GM21381 (cell line): ENCODE results near the gene KRTAP4-4.
"Not testable (repeated sequence)": the region's sequence is repeated elsewhere in the genome, so short reads cannot be mapped to it uniquely, and the experiment has no call there.

Experiments used
- ATAC-seq: cut with Tn5 transposase; IDR thresholded peaks from one replicate; pipeline ENCODE4 v1.9.1; 2021; ENCODE audit warnings: mild to moderate bottlenecking, moderate library complexity; ENCODE audit not compliant: unreplicated experiment

Gene KRTAP4-4

DNA sequence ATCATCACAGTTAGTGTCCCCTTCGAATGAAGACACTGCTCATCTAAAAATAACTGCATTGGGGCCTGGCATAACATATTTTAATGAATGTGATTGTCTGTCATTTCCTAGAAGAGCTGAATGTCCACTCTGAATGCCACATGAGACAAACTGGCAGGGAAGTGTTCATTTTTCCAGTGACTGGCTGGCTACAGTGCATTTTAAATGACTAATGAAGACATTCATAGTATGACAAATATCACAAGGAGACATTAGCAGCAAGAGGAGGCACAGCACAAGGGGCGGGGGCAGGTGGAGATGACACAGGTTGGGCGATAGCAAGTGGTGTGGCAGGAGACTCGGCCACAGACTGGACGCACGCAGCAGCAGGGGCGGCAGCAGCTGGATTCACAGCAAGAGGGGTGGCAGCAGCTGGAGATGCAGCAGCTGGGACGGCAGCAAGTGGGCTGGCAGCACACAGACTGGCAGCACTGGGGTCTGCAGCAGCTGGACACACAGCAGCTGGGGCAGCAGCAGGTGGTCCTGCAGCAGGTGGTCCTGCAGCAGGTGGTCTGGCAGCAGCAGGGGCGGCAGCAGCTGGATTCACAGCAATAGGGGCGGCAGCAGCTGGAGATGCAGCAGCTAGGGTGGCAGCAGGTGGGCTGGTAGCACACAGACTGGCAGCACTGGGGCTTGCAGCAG lies 11.4 kb downstream of the KRTAP4-4 start:
- not testable (repeated sequence) for ATAC-seq

DNA sequence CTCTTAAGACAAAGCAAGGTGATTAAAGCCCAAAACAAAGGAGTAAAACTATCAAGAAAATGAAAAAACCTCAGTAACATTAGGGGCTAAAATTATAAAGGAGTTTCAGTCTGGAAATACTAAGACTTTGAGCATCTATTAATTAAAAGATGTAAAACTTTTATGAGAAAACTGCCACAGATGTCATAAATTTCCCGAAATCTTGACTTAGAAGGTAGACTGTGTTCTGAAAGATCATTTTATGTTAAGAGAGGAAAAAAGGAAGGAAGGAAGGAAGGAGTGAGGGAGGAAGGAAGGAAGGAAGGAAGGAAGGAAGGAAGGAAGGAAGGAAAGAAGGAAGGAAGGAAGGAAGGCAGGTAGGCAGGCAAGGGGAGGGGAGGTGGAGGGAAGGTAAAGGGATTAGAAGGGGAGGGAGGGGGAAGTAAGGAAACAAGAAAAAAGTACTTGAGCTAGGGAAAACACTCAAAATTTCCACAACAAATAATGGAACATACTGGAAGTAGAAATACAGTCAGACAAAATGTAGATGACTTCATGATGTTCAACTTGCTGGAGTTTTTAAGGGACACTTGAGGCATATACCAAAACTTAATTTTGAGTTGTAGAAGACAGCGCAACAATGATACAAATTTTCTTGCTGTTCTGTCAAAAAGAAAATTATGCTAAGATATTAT lies 12.9 kb downstream of the KRTAP4-4 start:
- no peak for ATAC-seq

DNA sequence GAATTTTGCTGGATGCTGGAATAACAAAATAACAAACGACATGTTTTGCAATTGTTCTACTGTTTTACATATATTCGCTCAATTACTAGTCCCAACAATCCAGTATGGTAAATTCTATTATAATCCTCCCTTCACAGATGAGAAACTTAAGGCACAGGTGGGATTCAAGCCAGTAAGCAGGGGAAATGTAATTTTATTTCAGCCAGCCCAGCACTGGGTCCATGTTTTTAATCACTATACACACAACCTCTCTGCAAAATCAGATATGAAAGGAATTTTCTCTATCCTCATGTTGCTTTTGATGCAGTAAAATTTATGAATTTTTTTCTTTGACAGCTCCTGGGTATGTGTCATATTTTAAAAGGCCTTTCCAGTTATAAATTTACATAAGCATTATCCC lies 15.3 kb downstream of the KRTAP4-4 start:
- ATAC-seq = no peak

DNA sequence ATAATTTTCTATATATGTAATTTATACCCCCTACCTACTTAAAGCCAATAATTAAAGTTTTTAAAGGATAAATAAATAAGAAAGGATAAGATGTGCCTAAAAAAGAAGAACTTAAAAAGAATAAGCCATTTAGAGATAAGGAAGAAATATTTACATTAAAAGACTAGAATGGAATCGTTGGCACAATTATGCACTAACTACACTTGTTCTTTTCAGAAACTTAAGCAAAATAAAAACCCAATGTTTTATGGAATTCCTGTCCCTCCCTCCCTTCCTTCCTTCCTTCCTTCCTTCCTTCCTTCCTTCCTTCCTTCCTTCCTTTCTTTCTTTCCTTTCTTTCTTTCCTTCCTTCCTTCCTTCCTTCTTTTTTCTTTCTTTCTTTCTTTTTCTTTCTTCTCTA lies 15.7 kb downstream of the KRTAP4-4 start:
- ATAC-seq = no peak

DNA sequence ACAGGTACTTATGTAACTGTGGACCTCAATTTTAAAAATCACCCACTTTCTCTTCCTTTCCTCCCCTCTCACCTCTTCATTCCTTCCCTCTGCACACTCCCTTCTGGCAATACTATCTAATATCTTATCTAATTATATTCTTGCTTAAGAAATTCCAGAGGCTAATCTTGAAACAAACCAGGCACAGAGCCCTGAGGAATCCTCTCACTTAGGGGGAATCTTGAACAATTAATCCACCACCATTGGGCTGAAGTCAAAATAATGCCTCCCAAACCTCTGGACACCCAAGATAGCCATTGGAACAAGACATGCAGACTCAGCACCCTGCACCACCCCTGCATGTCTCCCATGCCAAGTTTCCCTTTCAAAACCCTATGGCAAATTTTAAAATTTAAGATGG lies 19.2 kb downstream of the KRTAP4-4 start:
- ATAC-seq = no peak

DNA sequence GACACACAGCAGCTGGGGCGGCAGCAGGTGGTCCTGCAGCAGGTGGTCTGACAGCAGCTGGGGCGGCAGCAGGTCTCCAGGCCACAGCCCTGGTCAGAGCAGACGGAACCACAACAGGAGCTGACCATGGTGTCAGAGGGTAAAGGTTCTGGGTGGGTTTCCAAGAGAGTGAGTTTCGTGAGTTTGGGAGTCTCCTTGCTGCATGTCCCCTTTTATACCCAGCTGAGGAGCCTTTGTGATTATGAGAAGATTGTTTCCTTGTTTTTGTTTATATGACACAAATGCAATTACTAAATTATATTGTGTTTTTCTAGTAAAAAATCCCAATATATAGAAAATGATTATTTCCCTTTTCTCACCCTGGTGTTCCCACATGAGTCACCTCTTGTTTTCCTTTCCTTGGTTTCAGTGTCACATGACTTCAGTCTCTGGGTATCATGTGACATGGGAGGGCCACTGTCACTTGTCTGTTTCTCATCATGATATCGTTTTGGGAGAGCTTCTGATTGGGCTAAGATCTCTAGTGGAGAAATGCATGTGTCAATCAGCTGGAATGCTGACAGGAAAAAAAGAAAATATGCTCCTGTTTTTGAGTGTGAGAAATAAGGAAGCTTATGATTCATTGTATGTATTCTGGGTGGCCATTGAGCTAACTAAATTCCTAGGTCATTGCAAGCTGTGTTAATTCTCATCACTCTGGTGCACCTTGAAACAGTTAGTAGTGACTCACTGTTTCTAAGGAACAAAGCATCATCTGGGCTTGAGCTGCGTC lies 20.0 kb downstream of the KRTAP4-4 start, which contains the start of gene KRTAP4-6:
Gene KRTAP4-6 (minus strand): TSS at position 185 of the 772 bp plus-strand sequence. CDS start 57 bp downstream, at position 128.
- ATAC-seq = no peak

DNA sequence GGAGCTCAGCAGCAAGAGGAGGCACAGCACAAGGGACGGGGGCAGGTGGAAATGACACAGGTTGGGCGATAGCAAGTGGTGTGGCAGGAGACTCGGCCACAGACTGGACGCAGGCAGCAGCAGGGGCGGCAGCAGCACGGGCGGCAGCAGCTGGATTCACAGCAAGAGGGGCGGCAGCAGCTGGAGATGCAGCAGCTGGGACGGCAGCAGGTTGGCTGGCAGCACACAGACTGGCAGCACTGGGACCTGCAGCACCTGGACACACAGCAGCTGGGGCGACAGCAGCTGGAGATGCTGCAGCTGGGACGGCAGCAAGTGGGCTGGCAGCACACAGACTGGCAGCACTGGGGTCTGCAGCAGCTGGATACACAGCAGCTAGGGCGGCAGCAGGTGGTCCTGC lies 20.7 kb downstream of the KRTAP4-4 start:
- ATAC-seq = not testable (repeated sequence)

DNA sequence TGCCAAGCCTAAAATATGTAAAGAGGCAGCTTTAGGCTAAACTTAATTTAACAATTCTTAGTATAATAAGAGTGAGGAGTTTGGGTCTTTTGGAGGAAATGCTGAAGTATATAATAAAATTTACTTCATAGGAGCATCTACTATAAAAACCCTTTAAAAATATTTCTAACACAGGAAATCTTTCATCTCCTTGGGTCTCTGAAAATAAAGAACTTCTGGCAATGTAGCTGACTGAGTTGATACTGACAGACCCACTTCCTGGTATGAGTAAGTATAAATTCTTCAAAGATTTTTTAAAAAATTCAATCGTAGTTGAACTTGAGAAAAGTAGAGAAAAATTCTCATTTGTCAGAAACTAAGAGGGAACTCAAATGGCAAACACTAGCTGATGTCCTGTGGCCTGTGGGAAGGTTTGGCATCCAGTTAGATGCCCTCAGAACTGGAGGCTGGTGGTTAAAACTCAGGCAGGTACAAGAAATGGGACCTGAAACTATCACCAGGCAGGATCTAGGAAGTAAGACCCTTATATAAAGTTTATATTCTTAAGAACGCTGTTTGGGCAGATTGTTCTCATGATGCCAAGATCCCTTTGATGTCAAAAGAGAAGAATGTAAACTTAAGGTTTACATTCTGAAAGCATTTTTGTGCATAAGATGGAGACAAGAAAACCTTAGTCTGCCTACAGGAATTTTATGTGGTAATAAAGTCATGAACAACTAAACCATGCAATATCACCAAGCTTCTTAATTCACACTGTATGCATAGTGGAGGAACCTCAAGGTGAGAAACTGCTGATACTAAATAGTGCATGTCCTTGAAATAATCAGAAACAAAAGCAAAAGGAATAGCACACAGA lies 26.4 kb downstream of the KRTAP4-4 start:
- ATAC-seq = no peak

DNA sequence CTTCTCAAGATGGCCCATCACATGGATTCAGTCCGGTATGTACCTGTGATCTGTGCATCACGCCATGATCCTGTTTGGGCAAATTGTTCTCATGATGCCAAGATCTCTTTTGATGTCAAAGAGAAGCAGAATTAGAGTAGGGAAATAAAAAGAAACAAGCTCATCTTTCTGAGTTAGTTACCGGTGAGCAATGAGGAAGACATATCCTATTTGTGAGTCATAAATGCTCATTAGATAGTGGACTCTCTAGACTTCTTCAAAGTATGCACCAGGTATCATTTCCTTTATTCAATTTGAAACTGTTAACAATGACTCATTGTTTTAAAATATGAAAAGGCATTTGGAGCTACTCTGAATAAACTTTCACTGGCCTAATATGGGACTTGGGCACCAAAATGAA lies 28.6 kb downstream of the KRTAP4-4 start:
- ATAC-seq = no peak

DNA sequence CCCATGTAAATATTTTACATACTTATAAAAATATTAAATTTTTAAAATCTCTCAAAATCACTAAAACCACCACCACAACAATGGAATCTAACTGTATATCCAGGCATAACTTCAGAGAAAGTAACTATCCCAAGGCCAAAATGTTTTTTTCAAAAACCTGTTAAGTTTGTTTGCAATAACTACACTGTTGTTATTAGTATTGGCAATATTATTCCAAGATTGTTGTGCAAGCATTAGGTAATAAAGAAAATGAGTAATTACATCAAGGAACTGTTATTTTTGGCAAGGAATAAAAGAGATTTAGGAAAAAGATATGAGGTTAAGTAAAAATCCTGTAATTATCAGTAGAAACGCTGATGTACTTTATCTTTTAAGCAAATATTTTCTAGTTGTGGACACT lies 33.2 kb downstream of the KRTAP4-4 start:
- no peak for ATAC-seq

DNA sequence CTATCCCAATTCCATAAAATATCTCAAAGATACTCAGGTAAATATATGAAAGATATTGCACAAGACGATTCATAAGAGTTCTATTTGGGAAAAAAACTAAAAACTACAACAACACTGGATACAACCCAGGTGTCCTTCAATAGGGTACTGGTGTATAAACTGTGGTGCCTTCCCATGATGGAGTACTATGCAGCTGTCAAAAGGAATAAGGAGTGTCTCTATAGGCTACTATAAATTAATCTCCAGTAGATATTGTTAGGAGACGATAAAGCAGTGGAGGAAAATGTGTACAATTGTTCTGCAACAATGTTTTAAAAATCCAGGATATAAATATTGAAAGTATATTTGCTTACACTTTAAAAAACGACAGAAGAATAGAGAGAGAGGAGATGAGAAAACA lies 34.1 kb downstream of the KRTAP4-4 start:
- ATAC-seq = no peak

DNA sequence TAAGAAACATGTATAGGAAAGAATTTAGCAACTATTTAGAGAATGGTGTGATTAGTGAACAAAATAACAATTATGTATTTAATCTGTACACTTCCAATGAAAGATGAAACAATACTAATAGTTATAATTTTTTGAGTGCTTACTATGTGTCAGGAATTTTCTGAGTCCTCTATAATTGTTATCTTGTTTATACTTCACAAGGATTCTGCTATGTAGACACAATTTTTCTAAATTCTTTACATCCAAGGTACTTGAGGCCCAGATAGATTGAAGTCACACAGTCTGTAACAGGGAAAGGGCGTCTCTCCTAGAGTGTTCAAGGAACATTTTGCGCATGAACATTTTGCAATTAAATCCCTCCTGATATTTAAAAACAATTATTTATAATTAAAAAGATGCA lies 35.5 kb downstream of the KRTAP4-4 start:
- ATAC-seq = no peak

DNA sequence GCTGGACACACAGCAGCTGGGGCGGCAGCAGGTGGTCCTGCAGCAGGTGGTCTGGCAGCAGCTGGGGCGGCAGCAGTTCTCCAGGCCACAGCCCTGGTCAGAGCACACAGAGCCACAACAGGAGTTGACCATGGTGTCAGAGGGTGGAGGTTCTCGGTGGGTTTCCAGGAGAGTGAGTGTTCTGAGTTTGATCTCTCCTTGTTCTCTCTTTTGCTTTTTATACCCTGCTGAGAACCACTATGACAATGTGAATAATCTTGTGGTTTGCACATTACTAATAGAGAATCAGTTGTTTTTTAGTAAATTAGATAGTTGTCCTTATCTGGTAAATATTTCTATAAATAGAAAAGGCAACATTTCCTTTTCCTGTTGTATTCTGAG lies 36.6 kb downstream of the KRTAP4-4 start, which contains the start of gene KRTAP4-12:
Gene KRTAP4-12 (minus strand): TSS at position 192 of the 381 bp plus-strand sequence. CDS start 60 bp downstream, at position 132.
- ATAC-seq = not testable (repeated sequence)

DNA sequence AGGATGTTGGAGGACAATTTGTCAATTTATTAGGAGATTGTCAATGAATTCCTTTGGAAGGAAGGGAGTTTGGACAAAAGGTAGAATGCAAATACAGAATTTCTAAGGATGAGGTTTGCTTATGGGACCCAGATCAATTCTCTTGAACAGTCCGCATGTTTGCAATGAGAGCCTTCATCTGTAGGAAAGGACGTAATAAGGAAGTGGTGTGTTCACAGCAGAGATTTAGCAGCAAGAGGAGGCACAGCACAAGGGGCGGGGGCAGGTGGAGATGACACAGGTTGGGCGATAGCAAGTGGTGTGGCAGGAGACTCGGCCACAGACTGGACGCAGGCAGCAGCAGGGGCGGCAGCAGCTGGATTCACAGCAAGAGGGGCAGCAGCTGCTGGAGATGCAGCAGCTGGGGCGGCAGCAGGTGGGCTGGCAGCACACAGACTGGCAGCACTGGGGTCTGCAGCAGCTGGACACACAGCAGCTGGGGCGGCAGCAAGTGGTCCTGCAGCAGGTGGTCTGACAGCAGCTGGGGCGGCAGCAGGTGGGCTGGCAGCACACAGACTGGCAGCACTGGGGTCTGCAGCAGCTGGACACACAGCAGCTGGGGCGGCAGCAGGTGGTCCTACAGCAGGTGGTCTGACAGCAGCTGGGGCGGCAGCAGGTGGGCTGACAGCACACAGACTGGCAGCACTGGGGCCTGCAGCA lies 37.1 kb downstream of the KRTAP4-4 start:
- not testable (repeated sequence) for ATAC-seq

DNA sequence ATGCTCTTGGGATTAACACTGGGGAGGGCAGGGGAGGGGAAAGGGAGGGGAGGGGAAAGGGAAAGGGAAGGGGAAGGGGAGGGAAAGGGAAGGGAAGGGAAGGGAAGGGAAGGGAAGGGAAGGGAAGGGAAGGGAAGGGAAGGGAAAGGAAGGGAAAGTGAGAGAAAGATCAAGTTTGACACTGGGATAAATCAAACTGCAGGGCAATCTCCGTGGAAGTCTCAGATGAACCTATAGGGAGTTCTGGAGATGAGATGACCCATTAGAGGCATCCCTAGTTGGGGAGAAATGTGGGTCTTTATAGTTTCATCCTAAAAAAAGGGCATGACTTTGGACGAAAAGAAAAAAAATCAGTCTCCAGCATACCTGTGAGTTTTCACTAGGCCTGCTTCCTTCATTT lies 38.8 kb downstream of the KRTAP4-4 start:
- ATAC-seq = no peak

DNA sequence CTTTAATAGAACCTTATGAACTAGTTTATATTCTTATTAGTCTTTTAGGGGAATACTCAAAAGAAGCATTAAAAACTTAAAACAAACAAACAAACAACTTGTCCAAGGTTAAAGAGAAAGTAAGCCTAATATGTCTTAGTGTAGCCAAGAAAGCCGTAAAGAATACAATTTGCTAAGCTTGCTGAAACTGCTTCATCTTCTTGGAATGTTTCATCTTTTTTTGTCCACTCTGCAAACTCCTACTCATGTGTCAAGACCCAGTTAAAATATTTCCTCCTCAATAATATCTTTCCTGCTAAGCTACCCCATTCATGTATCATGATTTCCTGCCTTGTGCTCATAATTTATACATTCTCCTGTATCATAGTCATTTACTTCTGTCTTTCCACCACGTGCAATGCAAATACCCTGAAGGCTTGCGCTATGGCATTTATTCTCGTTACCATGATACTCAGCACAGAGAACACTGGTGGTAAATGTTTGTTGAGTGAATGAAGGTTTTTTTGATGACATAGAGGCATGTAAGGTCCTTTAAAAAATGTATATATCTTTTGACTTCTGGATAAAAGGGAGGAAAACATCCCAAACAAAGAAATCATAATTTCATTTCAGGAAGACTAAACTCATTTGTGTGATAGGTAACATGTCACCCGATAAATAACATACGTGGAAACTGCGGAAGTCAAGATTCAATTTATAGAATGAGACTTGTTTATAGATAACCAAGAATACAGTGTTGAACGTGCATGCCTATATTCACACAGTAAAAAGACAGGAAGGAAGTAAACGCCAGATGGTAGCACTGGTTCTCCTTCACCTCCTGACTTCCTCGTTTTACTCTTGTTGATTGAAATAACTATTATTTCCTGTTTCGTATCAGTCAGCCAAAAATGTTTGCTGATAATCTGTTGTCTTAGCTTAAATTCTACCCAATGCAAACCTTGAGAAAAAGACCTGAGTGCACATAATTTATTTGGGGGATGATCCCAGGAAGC lies 40.6 kb downstream of the KRTAP4-4 start:
- not testable (repeated sequence) for ATAC-seq

DNA sequence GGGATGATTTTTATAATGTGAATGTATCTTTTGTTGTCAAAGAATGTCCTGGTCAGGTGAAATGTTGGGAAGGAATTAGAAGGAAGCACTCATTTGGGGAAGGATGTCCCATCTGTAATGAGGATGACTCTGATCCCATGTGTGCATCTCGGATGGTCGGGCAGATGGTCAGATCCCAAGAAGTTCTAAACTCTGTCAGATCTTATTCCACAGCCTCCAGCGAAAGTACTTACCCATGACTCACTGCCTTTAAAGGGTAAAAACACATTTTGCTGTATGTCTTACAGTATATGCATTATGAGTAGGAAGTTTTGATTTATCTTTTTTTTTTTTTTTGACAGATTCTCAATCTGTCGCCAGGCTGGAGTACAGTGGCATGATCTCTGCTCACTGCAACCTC lies 41.8 kb downstream of the KRTAP4-4 start:
- ATAC-seq = no peak

DNA sequence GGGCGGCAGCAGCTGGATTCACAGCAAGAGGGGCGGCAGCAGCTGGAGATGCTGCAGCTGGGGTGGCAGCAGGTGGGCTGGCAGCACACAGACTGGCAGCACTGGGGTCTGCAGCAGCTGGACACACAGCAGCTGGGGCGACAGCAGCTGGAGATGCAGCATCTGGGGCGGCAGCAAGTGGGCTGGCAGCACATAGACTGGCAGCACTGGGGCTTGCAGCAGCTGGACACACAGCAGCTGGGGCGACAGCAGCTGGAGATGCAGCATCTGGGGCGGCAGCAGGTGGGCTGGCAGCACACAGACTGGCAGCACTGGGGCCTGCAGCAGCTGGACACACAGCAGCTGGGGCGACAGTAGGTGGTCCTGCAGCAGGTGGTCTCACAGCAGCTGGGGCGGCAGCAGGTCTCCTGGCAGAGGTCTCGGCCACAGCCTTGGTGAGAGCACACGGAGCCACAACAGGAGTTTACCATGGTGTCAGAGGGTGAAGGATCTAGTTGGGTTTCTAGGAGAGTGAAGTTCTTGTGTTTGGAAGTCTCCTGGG lies 42.6 kb downstream of the KRTAP4-4 start, which contains the start of gene KRTAP4-11:
Gene KRTAP4-11 (minus strand): TSS at position 528 of the 541 bp plus-strand sequence. CDS start 58 bp downstream, at position 470.
- not testable (repeated sequence) for ATAC-seq
